Right lobe of liver (tissue), 4 donors: ENCODE results near the gene CTPS1.

ENCODE experiments used
- CTCF ChIP-seq, 4 donors: fragments of 200-600 bp in 3 of 4; fragments of 450-650 bp in 1 of 4; IDR thresholded peaks; one replicate each; pipeline versions ENCODE4 v1.5.1 to v1.8.0; 2016 to 2022; ENCODE audit warnings: antibody characterized with exemption in 4 of 4, mild to moderate bottlenecking in 2 of 4
- POLR2A ChIP-seq: fragments of 450-650 bp; IDR thresholded peaks from one replicate; pipeline ENCODE4 v1.6.1; 2017; ENCODE audit warnings: antibody characterized with exemption, mild to moderate bottlenecking
- donor health status: DM: no; HTN: no; CAD: no.
- donor health status: DM: no; HTN: no; CAD: no.
- donor health status: DM: no; HTN: yes; CAD: no.

GRCh38 chr1:41037116-41037903 lies 57.8 kb downstream of the CTPS1 start:
- TF ChIP-seq CTCF (IDR thresholded peaks at IDR 0.05) = no peak
- no peak for TF ChIP-seq POLR2A
